Hepatocyte (in vitro differentiated cells): ENCODE results near the gene GAB1. TPM values are rescaled to one million over a fixed set of nuclear protein-coding genes. Genes with fewer than 3 reads are reported as not detected.

Experiments used
- DNase-seq: peaks from one replicate; pipeline ENCODE4 v3.0.0-alpha.2; 2016; ENCODE audit warnings: low spot score
- H2AFZ ChIP-seq: fragments of 200-600 bp; sonication (generic); 2 replicates; pipeline ENCODE4 v1.6.0; 2016; ENCODE audit warnings: antibody characterized with exemption, mild to moderate bottlenecking
- H3K27ac ChIP-seq: fragments of 200-600 bp; sonication (generic); 2 replicates; pipeline ENCODE4 v1.5.1; 2016; ENCODE audit warnings: mild to moderate bottlenecking
- H3K27me3 ChIP-seq: fragments of 200-600 bp; sonication (generic); 2 replicates; pipeline ENCODE4 v1.6.1; 2016
- H3K36me3 ChIP-seq: fragments of 200-600 bp; sonication (generic); replicated peaks from 2 replicates; pipeline ENCODE4 v1.5.1; 2016; ENCODE audit warnings: low read depth; ENCODE audit not compliant: insufficient read depth
- H3K4me1 ChIP-seq: fragments of 200-600 bp; sonication (generic); 2 replicates; pipeline ENCODE4 v1.5.1; 2016; ENCODE audit warnings: mild to moderate bottlenecking, moderate library complexity; ENCODE audit not compliant: insufficient read depth
- H3K4me2 ChIP-seq: fragments of 200-600 bp; sonication (generic); 2 replicates; pipeline ENCODE4 v1.6.0; 2016
- H3K4me3 ChIP-seq: fragments of 200-600 bp; sonication (generic); 2 replicates; pipeline ENCODE4 v1.5.1; 2016; ENCODE audit warnings: mild to moderate bottlenecking
- H3K79me2 ChIP-seq: fragments of 200-600 bp; sonication (generic); 2 replicates; pipeline ENCODE4 v1.6.0; 2017; ENCODE audit warnings: mild to moderate bottlenecking
- H3K9me2 ChIP-seq: fragments of 200-600 bp; sonication (generic); replicated peaks from 2 replicates; pipeline ENCODE4 v1.6.0; 2017; ENCODE audit warnings: mild to moderate bottlenecking; ENCODE audit not compliant: insufficient read depth
- H3K9me3 ChIP-seq: fragments of 200-600 bp; sonication (generic); 2 replicates; pipeline ENCODE4 v1.5.1; 2016; ENCODE audit warnings: low read depth, mild to moderate bottlenecking
- H4K20me1 ChIP-seq: fragments of 200-600 bp; sonication (generic); 2 replicates; pipeline ENCODE4 v1.6.0; 2016; ENCODE audit warnings: mild to moderate bottlenecking; ENCODE audit not compliant: insufficient read depth, poor library complexity, severe bottlenecking
- CTCF ChIP-seq: fragments of 200-600 bp; sonication (generic); IDR thresholded peaks from 2 replicates; pipeline ENCODE4 v1.5.1; 2016; ENCODE audit warnings: antibody characterized with exemption, mild to moderate bottlenecking; ENCODE audit not compliant: poor library complexity
- EZH2 ChIP-seq: fragments of 200-600 bp; sonication (generic); IDR thresholded peaks from 2 replicates; pipeline ENCODE4 v1.6.1; 2016; ENCODE audit warnings: antibody characterized with exemption, mild to moderate bottlenecking, borderline replicate concordance
- EZH2phosphoT487 ChIP-seq: fragments of 200-600 bp; sonication (generic); IDR thresholded peaks from one replicate; pipeline ENCODE4 v1.6.1; 2018; ENCODE audit warnings: antibody characterized with exemption, mild to moderate bottlenecking, low read depth, moderate library complexity; ENCODE audit not compliant: unreplicated experiment, severe bottlenecking
- WGBS: methylation state at CpG from one replicate; pipeline ENCODE4 v1.1.6; 2016; ENCODE audit warnings: low lambda C conversion rate; ENCODE audit errors: missing lambda C conversion rate; 5-methylcytosine and 5-hydroxymethylcytosine counted together
- polyA plus RNA-seq: library from polyadenylated mRNA; unstranded; fragments of >200 nt; fragmentation: Nextera tagmentation; extraction: Ambion mirVana; gene quantifications from 2 replicates; pipeline ENCODE4 v1.2.1, GENCODE V29; 2016
- total RNA-seq: library from RNA; depleted of rRNA; stranded (reverse); fragments of >200 nt; gene quantifications from 2 replicates; pipeline ENCODE4 v1.2.3, GENCODE V29; 2014

GAB1 gene
- total and polyA plus RNA-seq, 2 experiments from 2014 or later = 10.9 to 30.7 TPM

- H3K27ac ChIP-seq = no peak overlapping the region
- H3K4me3 ChIP-seq = no peak overlapping the region
- H3K27me3 ChIP-seq = no peaks in the 10 kb centered on the region
- H3K9me3 ChIP-seq = no peaks in the 10 kb centered on the region
- no peak overlapping the region for H2AFZ ChIP-seq
- H3K79me2 ChIP-seq = peaks cover 92% of the 10 kb centered on the region
- H4K20me1 ChIP-seq = peaks cover 11% of the 10 kb centered on the region
- no peak overlapping the region for H3K4me2 ChIP-seq
- TF ChIP-seq CTCF (no peak), EZH2phosphoT487 (no peak), EZH2 (no peak)
- WGBS = 83% methylated on average over 3 of the region's 3 CpGs
- peaks cover 23% of the 10 kb centered on the region for H3K4me1 ChIP-seq
- no peak for DNase-seq
- H3K36me3 ChIP-seq = no peaks in the 10 kb centered on the region
- H3K9me2 ChIP-seq = no peaks in the 10 kb centered on the region
Measured at GRCh38 chr4:143374255-143374654, 37.6 kb downstream of the GAB1 start.

GRCh38 chr4:143374771-143375170 lies 38.1 kb downstream of the GAB1 start:
- H3K9me3 ChIP-seq = no peaks in the 10 kb centered on the region
- 86% methylated on average over 6 of the region's 6 CpGs for whole genome bisulfite sequencing
- H3K79me2 ChIP-seq = peaks cover 92% of the 10 kb centered on the region
- no peak overlapping the region for H3K4me3 ChIP-seq
- no peaks in the 10 kb centered on the region for H3K9me2 ChIP-seq
- H3K4me1 ChIP-seq = peaks cover 23% of the 10 kb centered on the region
- TF ChIP-seq EZH2 (no peak), EZH2phosphoT487 (no peak), CTCF (no peak)
- H3K36me3 ChIP-seq = no peaks in the 10 kb centered on the region
- no peak overlapping the region for H3K4me2 ChIP-seq
- no peak overlapping the region for H2AFZ ChIP-seq
- no peak overlapping the region for H3K27ac ChIP-seq
- H3K27me3 ChIP-seq = no peaks in the 10 kb centered on the region
- DNase-seq = no peak
- H4K20me1 ChIP-seq = peaks cover 11% of the 10 kb centered on the region

DNA sequence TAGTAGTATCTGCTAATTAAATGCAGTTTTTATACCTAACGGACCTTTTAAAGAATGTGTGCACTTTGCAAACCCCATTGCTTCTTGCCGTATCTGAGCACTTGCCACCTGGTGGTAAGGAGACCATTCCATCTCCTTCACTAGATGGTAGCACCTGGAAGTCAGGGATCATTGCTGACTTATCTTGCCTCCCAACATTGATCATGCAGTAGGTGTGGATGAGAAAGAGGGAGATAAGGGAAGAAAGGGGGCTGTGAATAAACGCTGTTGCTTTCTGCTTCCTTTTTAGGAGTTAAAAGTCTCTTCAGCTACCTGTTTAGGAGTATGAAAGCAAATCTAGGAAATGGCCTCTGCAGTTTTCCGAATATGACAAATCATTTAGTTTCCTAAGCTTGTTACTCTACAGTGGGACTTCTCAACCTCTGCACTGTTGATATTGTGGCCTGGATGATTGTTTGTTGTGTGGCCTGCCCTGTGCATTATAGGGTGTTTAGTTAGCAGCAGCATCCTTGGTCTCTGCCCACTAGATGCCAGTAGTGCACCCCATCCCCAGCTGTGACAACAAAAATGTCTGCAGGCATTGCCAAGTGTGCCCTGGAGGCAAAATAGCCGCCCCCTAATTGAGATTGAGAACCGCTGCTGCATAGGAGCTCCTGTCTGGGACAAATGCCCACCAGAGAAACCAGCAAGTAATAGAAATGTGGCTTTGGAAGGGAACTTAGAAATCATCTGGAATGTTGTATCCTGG lies 38.8 kb downstream of the GAB1 start:
- Histone ChIP-seq H3K9me2 (no peaks in the 10 kb centered on the region), H4K20me1 (peaks cover 11% of the 10 kb centered on the region), H2AFZ (no peak overlapping the region), H3K4me3 (no peak overlapping the region), H3K79me2 (peaks cover 92% of the 10 kb centered on the region), H3K4me1 (peaks cover 25% of the 10 kb centered on the region), H3K4me2 (no peak overlapping the region), H3K27me3 (no peaks in the 10 kb centered on the region), H3K9me3 (no peaks in the 10 kb centered on the region), H3K27ac (no peak overlapping the region), H3K36me3 (no peaks in the 10 kb centered on the region)
- TF ChIP-seq EZH2 (no peak), CTCF (peak; percentile 36)
- WGBS = 68% methylated on average over 6 of the region's 6 CpGs
- DNase-seq = no peak
